ENCODE results near the gene INF2. TPM values are rescaled to one million over a fixed set of nuclear protein-coding genes. Genes with fewer than 3 reads are reported as not detected.

INF2 gene
- total and polyA plus RNA-seq, 2 experiments from 2014 or later: 36.7 to 75.5 TPM

GRCh38 chr14:104756477-104757237, 67.2 kb downstream of the INF2 start (continued):
- TF ChIP-seq ZNF462 (CRISPR knock-in tag; IDR thresholded peaks at IDR 0.05) (no peak), JUNB (IDR thresholded peaks at IDR 0.05; ENCODE audit: unreplicated experiment) (no peak), ZNF331 (CRISPR knock-in tag; IDR thresholded peaks at IDR 0.05; ENCODE audit: low read depth) (no peak), CREB1 (CRISPR knock-in tag; IDR thresholded peaks at IDR 0.05; ENCODE audit: low read depth) (no peak)
- TF ChIP-seq, protein P1, sequence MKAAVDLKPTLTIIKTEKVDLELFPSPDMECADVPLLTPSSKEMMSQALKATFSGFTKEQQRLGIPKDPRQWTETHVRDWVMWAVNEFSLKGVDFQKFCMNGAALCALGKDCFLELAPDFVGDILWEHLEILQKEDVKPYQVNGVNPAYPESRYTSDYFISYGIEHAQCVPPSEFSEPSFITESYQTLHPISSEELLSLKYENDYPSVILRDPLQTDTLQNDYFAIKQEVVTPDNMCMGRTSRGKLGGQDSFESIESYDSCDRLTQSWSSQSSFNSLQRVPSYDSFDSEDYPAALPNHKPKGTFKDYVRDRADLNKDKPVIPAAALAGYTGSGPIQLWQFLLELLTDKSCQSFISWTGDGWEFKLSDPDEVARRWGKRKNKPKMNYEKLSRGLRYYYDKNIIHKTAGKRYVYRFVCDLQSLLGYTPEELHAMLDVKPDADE (IDR thresholded peaks at IDR 0.05): no peak

- H3K4me3 Mint-ChIP-seq: no peak overlapping the region
- Histone ChIP-seq H3K27ac (ENCODE audit: low read depth) (no peak overlapping the region), H3K4me3 (no peak overlapping the region), H3K4me2 (no peak overlapping the region), H4K20me1 (replicated peaks; ENCODE audit: insufficient read depth) (peaks cover 11% of the 10 kb centered on the region), H3K36me3 (ENCODE audit: insufficient read depth) (no peaks in the 10 kb centered on the region), H3K4me1 (ENCODE audit: insufficient read depth) (peaks cover 6% of the 10 kb centered on the region; the same call in 1 of the 2 replicates), H3F3A (replicated peaks; ENCODE audit: low read depth) (no peaks in the 10 kb centered on the region), H2AFZ (no peak overlapping the region), H3K79me2 (replicated peaks; ENCODE audit: insufficient read depth) (peaks cover 39% of the 10 kb centered on the region), H3K9me2 (ENCODE audit: insufficient read depth) (no peaks in the 10 kb centered on the region), H3K27me3 (ENCODE audit: insufficient read depth) (no peaks in the 10 kb centered on the region)
- H3K27me3 Mint-ChIP-seq (ENCODE audit: insufficient read depth, low read depth, poor library complexity): peaks cover 33% of the 10 kb centered on the region
- TF ChIP-seq STAT1 (IDR thresholded peaks at IDR 0.05; ENCODE audit: unreplicated experiment): no peak
- no peak for TF ChIP-seq CTCF (conservative IDR thresholded peaks at IDR 0.05; ENCODE audit: low read depth in 2 of 2)
- TF ChIP-seq NANOG (IDR thresholded peaks at IDR 0.05; ENCODE audit: borderline replicate concordance): no peak
- no peak for TF ChIP-seq ZNF331 (CRISPR knock-in tag; IDR thresholded peaks at IDR 0.05; ENCODE audit: low read depth)
- TF ChIP-seq POLR2AphosphoS5 (IDR thresholded peaks at IDR 0.05; ENCODE audit: low read depth): no peak
- peaks cover 70% of the 10 kb centered on the region for H3K36me3 Mint-ChIP-seq (ENCODE audit: low read depth)
- H3K9me3 Mint-ChIP-seq: peaks cover 4% of the 10 kb centered on the region; the same call in 2 of the 3 replicates
- no peak for DNase-seq (ENCODE audit: low spot score)
- no peak for ATAC-seq
- no peak overlapping the region for H3K27ac Mint-ChIP-seq
- peaks cover 30% of the 10 kb centered on the region for H3K4me1 Mint-ChIP-seq
These were observed 67.8 kb downstream of the INF2 start for GRCh38 chr14:104757238-104757585.
